ENCODE data around the gene SMPX.

Gene SMPX

GRCh38 chrX:21702725-21703124 lies 55.2 kb downstream of the SMPX start:
- DNase-seq (ENCODE audit: low read depth) = no peak
- TF ChIP-seq CTCF (IDR thresholded peaks at IDR 0.05; ENCODE audit: low read length, missing control alignments) = no peak
- no peak overlapping the region for H3K4me3 ChIP-seq (replicated peaks; ENCODE audit: low read depth, low read length)

DNA sequence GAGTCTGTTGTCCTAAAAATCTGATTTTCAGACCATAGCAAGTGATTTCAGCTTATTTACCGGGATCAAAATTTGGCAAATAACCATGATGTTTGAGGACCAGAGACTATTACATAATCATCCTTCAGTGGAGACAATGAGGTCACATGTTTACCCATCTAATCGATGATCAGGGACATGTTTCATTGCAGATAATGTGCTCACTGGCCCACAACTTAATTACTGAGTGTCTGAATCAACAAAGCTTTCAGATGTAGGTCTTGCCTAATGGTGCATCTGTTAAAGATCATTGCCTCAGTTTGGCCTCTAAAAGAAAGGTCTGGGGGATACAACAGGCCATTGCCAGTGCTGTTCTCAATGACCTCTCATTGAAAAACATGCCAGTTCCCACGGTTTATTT lies 56.9 kb downstream of the SMPX start:
- no peak for DNase-seq (ENCODE audit: low read depth)
- no peak for TF ChIP-seq CTCF (IDR thresholded peaks at IDR 0.05; ENCODE audit: low read length, missing control alignments)
- H3K4me3 ChIP-seq (replicated peaks; ENCODE audit: low read depth, low read length) = no peak overlapping the region

DNA sequence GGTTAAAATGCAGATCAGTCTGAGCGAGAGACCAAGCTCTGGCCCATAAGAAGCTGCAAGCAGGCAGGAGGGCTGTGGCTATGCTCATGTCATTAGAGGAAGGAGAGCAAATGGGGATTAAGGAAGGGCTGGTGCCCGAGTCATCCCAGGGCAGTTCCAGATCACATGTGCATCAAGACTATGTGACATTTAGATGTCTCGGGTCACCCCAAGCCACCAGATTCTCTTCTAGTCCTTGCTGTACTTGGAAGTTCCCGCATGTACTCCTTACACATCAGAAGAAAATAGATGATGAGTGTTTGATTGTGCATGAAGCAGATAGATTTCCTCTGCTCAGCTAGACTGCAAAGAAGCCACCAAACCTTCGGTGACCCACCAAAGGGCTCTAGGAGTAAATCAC lies 57.6 kb downstream of the SMPX start:
- no peak for DNase-seq (ENCODE audit: low read depth)
- no peak for TF ChIP-seq CTCF (IDR thresholded peaks at IDR 0.05; ENCODE audit: low read length, missing control alignments)
- H3K4me3 ChIP-seq (replicated peaks; ENCODE audit: low read depth, low read length) = no peak overlapping the region

- H3K4me3 ChIP-seq (replicated peaks; ENCODE audit: low read depth, low read length) = no peak overlapping the region
- no peak for DNase-seq (ENCODE audit: low read depth)
- no peak for TF ChIP-seq CTCF (IDR thresholded peaks at IDR 0.05; ENCODE audit: low read length, missing control alignments)
Measured at GRCh38 chrX:21699136-21699535, 58.8 kb downstream of the SMPX start.

DNA sequence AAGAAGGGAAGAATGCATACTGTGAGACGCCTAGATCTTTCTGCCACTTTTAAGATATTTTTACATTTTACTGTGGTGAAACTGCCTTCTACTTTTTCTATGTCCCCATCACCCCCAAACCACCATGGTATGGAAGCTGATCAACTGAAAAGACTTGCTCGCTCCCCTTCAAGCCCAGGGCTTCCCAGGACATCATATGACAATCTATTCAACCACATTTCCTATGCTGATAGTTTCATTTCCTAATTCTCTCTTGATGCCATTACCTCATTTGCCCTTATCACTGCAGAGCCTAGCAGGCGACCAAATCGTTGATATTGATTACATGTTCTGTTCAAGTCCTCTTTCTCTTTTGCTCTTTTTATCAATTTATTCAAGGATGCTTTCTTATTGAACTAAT lies 59.6 kb downstream of the SMPX start:
- H3K4me3 ChIP-seq (replicated peaks; ENCODE audit: low read depth, low read length) = no peak overlapping the region
- no peak for TF ChIP-seq CTCF (IDR thresholded peaks at IDR 0.05; ENCODE audit: low read length, missing control alignments)
- no peak for DNase-seq (ENCODE audit: low read depth)

GRCh38 chrX:21691512-21692018 lies 66.4 kb downstream of the SMPX start:
- DNase-seq (ENCODE audit: low read depth) = no peak

More at GRCh38 chrX:21691512-21692018, 66.4 kb downstream of the SMPX start:
- no peak overlapping the region for H3K4me3 ChIP-seq (replicated peaks; ENCODE audit: low read depth, low read length)
- no peak for TF ChIP-seq CTCF (IDR thresholded peaks at IDR 0.05; ENCODE audit: low read length, missing control alignments)
